ENCODE results near the gene UVRAG. TPM values are rescaled to one million over a fixed set of nuclear protein-coding genes. Genes with fewer than 3 reads are reported as not detected.

The UVRAG gene
- total and polyA plus RNA-seq, 2 of the 13 experiments (the other 11 are each of a cell fraction or from before 2014, with no cell fraction given): 9.7 to 17.3 TPM

DNA sequence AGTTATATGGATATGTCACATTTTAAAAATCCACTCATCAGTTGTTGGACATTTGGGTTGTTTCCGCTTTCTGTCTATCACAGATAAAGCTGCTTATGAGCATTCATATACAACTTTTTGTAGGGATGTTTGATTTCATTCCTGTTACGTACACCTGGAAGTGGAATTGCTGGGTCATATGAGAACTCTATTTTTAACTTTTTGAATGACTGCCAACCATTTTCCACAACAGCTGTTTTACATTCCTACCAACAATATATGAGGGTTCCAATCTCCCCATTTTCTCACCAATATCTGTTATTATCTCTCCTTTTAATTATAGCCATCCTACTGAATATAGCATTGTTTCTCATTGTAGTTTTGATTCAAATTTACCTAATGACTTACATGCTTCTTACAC, 172.0 kb downstream of the UVRAG start:
- H3K4me3 ChIP-seq (replicated peaks in 1 of 3; ENCODE audit: insufficient read depth in 1 of 3, low read depth in 2 of 3, low read length in 3 of 3): no peak overlapping the region
- H3K27me3 ChIP-seq (ENCODE audit: control insufficient read depth in 1 of 2, insufficient read depth in 2 of 2, low read length in 2 of 2): no peaks in the 10 kb centered on the region
- in situ Hi-C loops (cut with HindIII; ENCODE audit: extremely low pct_ligation_motif_present, low pct_unique_long_range_greater_than_20kb): no loop called here
- ChIA-PET CTCF (ENCODE audit: low intra/inter-chr PET ratio, low total read pairs) (no interaction called here), POLR2A (no interaction called here)
- H3K79me2 ChIP-seq (ENCODE audit: insufficient read depth, low read length): no peaks in the 10 kb centered on the region
- ATAC-seq: no peak
- H4K20me1 ChIP-seq (ENCODE audit: insufficient read depth, low read length): no peaks in the 10 kb centered on the region
- BruUV-seq (replicated peaks): no TSS peak
- H3K9me3 ChIP-seq (ENCODE audit: low read length): no peaks in the 10 kb centered on the region
- no peak overlapping the region for H3K4me2 ChIP-seq (ENCODE audit: low read depth, low read length)
- H3K4me1 ChIP-seq (ENCODE audit: insufficient read depth, low read length): peaks cover 16% of the 10 kb centered on the region
- no peak for TF ChIP-seq HNF4A (CRISPR knock-in tag; IDR thresholded peaks at IDR 0.05)
- TF ChIP-seq ZBTB7B (CRISPR knock-in tag; IDR thresholded peaks at IDR 0.05): no peak
- no peak for TF ChIP-seq ZNF710 (CRISPR knock-in tag; IDR thresholded peaks at IDR 0.05; ENCODE audit: borderline replicate concordance)
- TF ChIP-seq, protein P1, sequence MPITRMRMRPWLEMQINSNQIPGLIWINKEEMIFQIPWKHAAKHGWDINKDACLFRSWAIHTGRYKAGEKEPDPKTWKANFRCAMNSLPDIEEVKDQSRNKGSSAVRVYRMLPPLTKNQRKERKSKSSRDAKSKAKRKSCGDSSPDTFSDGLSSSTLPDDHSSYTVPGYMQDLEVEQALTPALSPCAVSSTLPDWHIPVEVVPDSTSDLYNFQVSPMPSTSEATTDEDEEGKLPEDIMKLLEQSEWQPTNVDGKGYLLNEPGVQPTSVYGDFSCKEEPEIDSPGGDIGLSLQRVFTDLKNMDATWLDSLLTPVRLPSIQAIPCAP (CRISPR knock-in tag; IDR thresholded peaks at IDR 0.05; ENCODE audit: low read depth): no peak
- H3K36me3 ChIP-seq (replicated peaks in 1 of 2; ENCODE audit: control insufficient read depth in 1 of 2, insufficient read depth in 2 of 2, low read length in 2 of 2): peaks cover 4 to 9% of the 10 kb centered on the region in 2 experiments; a peak in 3 of 5 replicates
- intact Hi-C loops (cut with micrococcal nuclease; ENCODE audit: unreplicated experiment): no loop called here
- no peak overlapping the region for H3K27ac ChIP-seq (ENCODE audit: extremely low read length, insufficient read depth, low read length)
- H3K9ac ChIP-seq (ENCODE audit: insufficient read depth, low read depth, low read length): no peak overlapping the region
- H2AFZ ChIP-seq (ENCODE audit: low read length): no peak overlapping the region
- FAIRE-seq: no peak
- no peak for DNase-seq (ENCODE audit: low spot score)
- WGBS (ENCODE audit: low lambda C conversion rate): 98% methylated on average over 2 of the region's 2 CpGs

GRCh38 chr11:75993126-75993525, 178.1 kb downstream of the UVRAG start:
- Histone ChIP-seq H3K4me1 (ENCODE audit: insufficient read depth, low read length) (peaks cover 10% of the 10 kb centered on the region), H3K4me3 (replicated peaks in 1 of 3; ENCODE audit: insufficient read depth in 1 of 3, low read depth in 2 of 3, low read length in 3 of 3) (no peak overlapping the region), H3K27ac (ENCODE audit: extremely low read length, insufficient read depth, low read length) (no peak overlapping the region), H3K4me2 (ENCODE audit: low read depth, low read length) (no peak overlapping the region), H3K9ac (ENCODE audit: insufficient read depth, low read depth, low read length) (no peak overlapping the region), H4K20me1 (ENCODE audit: insufficient read depth, low read length) (no peaks in the 10 kb centered on the region), H3K27me3 (ENCODE audit: control insufficient read depth in 1 of 2, insufficient read depth in 2 of 2, low read length in 2 of 2) (no peaks in the 10 kb centered on the region), H3K79me2 (ENCODE audit: insufficient read depth, low read length) (no peaks in the 10 kb centered on the region), H3K9me3 (ENCODE audit: low read length) (no peaks in the 10 kb centered on the region), H3K36me3 (replicated peaks in 1 of 2; ENCODE audit: control insufficient read depth in 1 of 2, insufficient read depth in 2 of 2, low read length in 2 of 2) (0 out of 5 replicates have a peak, but pooled peaks cover 0 to 1% of the 10 kb centered on the region in 2 experiments), H2AFZ (ENCODE audit: low read length) (no peak overlapping the region)
- in situ Hi-C loops (cut with HindIII; ENCODE audit: extremely low pct_ligation_motif_present, low pct_unique_long_range_greater_than_20kb): no loop called here
- FAIRE-seq: no peak
- intact Hi-C loops (cut with micrococcal nuclease; ENCODE audit: unreplicated experiment): no loop called here
- ChIA-PET POLR2A (no interaction called here), CTCF (ENCODE audit: low intra/inter-chr PET ratio, low total read pairs) (no interaction called here)
- no TSS peak for BruUV-seq (replicated peaks)
- WGBS (ENCODE audit: low lambda C conversion rate): 94% methylated on average over 2 of the region's 2 CpGs
- TF ChIP-seq SP140L (CRISPR knock-in tag; IDR thresholded peaks at IDR 0.05; ENCODE audit: borderline replicate concordance): no peak
- TF ChIP-seq REPIN1 (CRISPR knock-in tag; IDR thresholded peaks at IDR 0.05; ENCODE audit: borderline replicate concordance, low read depth): no peak
- TF ChIP-seq XBP1 (CRISPR knock-in tag; IDR thresholded peaks at IDR 0.05): no peak
- TF ChIP-seq ZNF205 (CRISPR knock-in tag; IDR thresholded peaks at IDR 0.05): no peak
- TF ChIP-seq MATR3 (CRISPR knock-in tag; IDR thresholded peaks at IDR 0.05): no peak
- TF ChIP-seq ARNT2 (CRISPR knock-in tag; IDR thresholded peaks at IDR 0.05; ENCODE audit: low read depth): no peak
- no peak for TF ChIP-seq MTERF4 (CRISPR knock-in tag; IDR thresholded peaks at IDR 0.05)
- TF ChIP-seq, protein P2, sequence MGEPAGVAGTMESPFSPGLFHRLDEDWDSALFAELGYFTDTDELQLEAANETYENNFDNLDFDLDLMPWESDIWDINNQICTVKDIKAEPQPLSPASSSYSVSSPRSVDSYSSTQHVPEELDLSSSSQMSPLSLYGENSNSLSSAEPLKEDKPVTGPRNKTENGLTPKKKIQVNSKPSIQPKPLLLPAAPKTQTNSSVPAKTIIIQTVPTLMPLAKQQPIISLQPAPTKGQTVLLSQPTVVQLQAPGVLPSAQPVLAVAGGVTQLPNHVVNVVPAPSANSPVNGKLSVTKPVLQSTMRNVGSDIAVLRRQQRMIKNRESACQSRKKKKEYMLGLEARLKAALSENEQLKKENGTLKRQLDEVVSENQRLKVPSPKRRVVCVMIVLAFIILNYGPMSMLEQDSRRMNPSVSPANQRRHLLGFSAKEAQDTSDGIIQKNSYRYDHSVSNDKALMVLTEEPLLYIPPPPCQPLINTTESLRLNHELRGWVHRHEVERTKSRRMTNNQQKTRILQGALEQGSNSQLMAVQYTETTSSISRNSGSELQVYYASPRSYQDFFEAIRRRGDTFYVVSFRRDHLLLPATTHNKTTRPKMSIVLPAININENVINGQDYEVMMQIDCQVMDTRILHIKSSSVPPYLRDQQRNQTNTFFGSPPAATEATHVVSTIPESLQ (CRISPR knock-in tag; conservative IDR thresholded peaks at IDR 0.05): no peak
- no peak for TF ChIP-seq NR2C2 (CRISPR knock-in tag; IDR thresholded peaks at IDR 0.05; ENCODE audit: borderline replicate concordance)
- DNase-seq (ENCODE audit: low spot score): no peak
- no peak for ATAC-seq

All from HepG2 (cell line).